Measurements from ENCODE around the gene PSORS1C1.

- TF ChIP-seq, protein P1, sequence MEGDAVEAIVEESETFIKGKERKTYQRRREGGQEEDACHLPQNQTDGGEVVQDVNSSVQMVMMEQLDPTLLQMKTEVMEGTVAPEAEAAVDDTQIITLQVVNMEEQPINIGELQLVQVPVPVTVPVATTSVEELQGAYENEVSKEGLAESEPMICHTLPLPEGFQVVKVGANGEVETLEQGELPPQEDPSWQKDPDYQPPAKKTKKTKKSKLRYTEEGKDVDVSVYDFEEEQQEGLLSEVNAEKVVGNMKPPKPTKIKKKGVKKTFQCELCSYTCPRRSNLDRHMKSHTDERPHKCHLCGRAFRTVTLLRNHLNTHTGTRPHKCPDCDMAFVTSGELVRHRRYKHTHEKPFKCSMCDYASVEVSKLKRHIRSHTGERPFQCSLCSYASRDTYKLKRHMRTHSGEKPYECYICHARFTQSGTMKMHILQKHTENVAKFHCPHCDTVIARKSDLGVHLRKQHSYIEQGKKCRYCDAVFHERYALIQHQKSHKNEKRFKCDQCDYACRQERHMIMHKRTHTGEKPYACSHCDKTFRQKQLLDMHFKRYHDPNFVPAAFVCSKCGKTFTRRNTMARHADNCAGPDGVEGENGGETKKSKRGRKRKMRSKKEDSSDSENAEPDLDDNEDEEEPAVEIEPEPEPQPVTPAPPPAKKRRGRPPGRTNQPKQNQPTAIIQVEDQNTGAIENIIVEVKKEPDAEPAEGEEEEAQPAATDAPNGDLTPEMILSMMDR (IDR thresholded peaks at IDR 0.05): no peak
- no peak for TF ChIP-seq POLR2A (IDR thresholded peaks at IDR 0.05)
These were observed 26.0 kb downstream of the PSORS1C1 start for GRCh38 chr6:31140643-31141042.
